ENCODE data around the gene UPK2.

The UPK2 gene

GRCh38 chr11:118914178-118914918, 41.8 kb upstream of the UPK2 start:
- TF ChIP-seq CTCF (IDR thresholded peaks at IDR 0.05; ENCODE audit: insufficient read depth, low read length, missing control alignments), result no peak
- DNase-seq (ENCODE audit: low read depth, low spot score), result no peak
- H3K4me3 ChIP-seq (ENCODE audit: low read depth, low read length), result no peak overlapping the region
- ChIA-PET POLR2A (interaction anchor here (1.0 to 2.8 kb wide), 2 partner anchors 14 to 19 kb away, joined by 3 to 12 read pairs; no protein-coding TSS in a partner anchor), CTCF (interaction anchor here (1.1 to 1.2 kb wide), 2 partner anchors 42 to 122 kb away, joined by 3 read pairs; partner anchors contain the start of gene UPK2)

DNA sequence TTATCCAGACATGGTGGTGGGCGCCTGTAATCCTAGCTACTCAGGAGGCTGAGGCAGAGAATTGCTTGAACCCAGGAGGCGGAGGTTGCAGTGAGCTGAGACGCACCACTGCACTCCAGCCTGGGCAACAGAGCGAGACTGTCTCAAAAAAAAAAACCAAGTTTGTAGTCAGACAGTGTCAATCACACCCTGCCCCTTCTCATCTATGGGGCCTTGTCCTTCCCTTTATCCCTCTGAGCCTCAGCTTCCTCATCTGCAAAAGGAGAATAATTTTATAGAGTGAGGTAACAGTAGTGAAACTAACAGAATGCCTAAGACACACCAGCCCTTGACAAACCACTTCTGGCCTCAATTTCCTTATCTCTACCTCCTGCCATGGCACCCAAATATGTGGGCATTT, 41.1 kb upstream of the UPK2 start:
- no peak for DNase-seq (ENCODE audit: low read depth, low spot score)
- H3K4me3 ChIP-seq (ENCODE audit: low read depth, low read length), result no peak overlapping the region
- CTCF ChIA-PET, result interaction anchor here (1.1 to 1.2 kb wide), 2 partner anchors 42 to 123 kb away, joined by 3 read pairs; partner anchors contain the start of gene UPK2
- TF ChIP-seq CTCF (IDR thresholded peaks at IDR 0.05; ENCODE audit: insufficient read depth, low read length, missing control alignments), result no peak
- POLR2A ChIA-PET, result no interaction called here

DNA sequence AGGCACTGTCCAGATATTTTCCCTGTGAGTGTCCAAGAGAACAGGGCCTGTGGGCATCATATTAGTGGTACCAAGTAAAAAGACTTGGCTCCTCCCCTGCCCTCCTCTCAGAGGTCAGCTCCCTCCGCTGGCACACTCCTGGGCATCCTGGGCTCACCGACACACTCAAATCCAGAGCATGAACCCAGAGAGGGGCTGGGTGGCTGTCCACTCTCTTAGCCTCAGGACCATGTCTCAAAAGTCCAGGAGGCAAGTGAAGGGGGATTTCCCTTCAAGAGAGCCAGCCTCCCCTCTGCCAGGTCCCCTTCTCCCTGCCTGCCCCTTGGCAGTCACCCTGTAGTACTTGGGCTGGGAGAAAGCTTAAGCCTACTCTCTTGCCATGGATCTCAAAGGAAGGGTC, 40.7 kb upstream of the UPK2 start:
- POLR2A ChIA-PET, result interaction anchor here (0.9 kb wide), 1 partner anchor 21 kb away, joined by 3 read pairs; no protein-coding TSS in a partner anchor

GRCh38 chr11:118915941-118916841, 39.9 kb upstream of the UPK2 start:
- POLR2A ChIA-PET, result interaction anchor here (0.9 to 1.3 kb wide), 4 partner anchors 10 to 128 kb away, joined by 3 to 11 read pairs (median 3); partner anchors contain the start of gene BCL9L
- CTCF ChIA-PET, result interaction anchor here (0.8 to 1.1 kb wide), 3 partner anchors 10 to 228 kb away, joined by 3 to 4 read pairs (median 3); partner anchors contain the start of gene UPK2
- no peak for DNase-seq (ENCODE audit: low read depth, low spot score)
- peak overlapping the region; percentile 13 for H3K4me3 ChIP-seq (ENCODE audit: low read depth, low read length)
- no peak for TF ChIP-seq CTCF (IDR thresholded peaks at IDR 0.05; ENCODE audit: insufficient read depth, low read length, missing control alignments)

More for the DNA sequence above, 40.7 kb upstream of the UPK2 start:
- no peak for TF ChIP-seq CTCF (IDR thresholded peaks at IDR 0.05; ENCODE audit: insufficient read depth, low read length, missing control alignments)
- DNase-seq (ENCODE audit: low read depth, low spot score), result no peak
- CTCF ChIA-PET, result interaction anchor here (1.1 kb wide), 1 partner anchor 41 kb away, joined by 3 read pairs; the partner anchor contains the start of gene UPK2
- no peak overlapping the region for H3K4me3 ChIP-seq (ENCODE audit: low read depth, low read length)

- POLR2A ChIA-PET, result interaction anchor here (1.2 to 1.3 kb wide), 3 partner anchors 9 to 129 kb away, joined by 3 to 11 read pairs (median 3); partner anchors contain the start of gene BCL9L
- DNase-seq (ENCODE audit: low read depth, low spot score), result no peak
- peak overlapping the region; percentile 13 for H3K4me3 ChIP-seq (ENCODE audit: low read depth, low read length)
- no peak for TF ChIP-seq CTCF (IDR thresholded peaks at IDR 0.05; ENCODE audit: insufficient read depth, low read length, missing control alignments)
- CTCF ChIA-PET, result interaction anchor here (0.8 to 1.2 kb wide), 4 partner anchors 8 to 229 kb away, joined by 3 to 4 read pairs (median 4); partner anchors contain the start of gene UPK2
These were observed 39.2 kb upstream of the UPK2 start for GRCh38 chr11:118916842-118917388.

Measured in AG04449 (cell line).